GM10266 (cell line): ENCODE measurements around the gene ZCCHC14.

Experiments used
- DNase-seq: peaks from one replicate; pipeline ENCODE4 v3.0.0; 2012; ENCODE audit errors: extremely low spot score
- TF ChIP-seq, protein P1 (sequence below): IDR thresholded peaks from 2 replicates; pipeline ENCODE4 v1.5.1; 2012; ENCODE audit warnings: mild to moderate bottlenecking, low read depth; ENCODE audit not compliant: control insufficient read depth, insufficient read depth; ENCODE audit errors: missing control alignments

The ZCCHC14 gene

DNA sequence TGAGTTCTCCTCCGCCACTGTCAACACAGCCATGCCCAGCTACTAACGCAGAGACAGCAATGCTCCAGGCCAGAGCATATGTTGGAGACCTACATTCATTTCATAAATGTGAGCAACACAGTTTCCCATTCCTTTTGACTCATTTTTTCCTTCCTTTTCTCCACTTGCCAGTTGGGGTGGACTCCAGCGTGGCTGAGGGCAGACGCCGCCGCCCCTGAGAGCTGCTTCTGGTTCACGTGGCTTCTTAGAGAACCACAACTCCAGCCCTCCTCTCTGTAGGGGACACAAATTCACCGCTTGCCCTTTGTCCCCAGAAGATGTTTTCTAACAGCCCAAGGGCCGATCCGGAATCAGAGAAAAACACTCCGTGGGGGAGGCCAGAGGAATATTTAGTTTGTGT is 45.8 kb upstream of the ZCCHC14 start:
- DNase-seq, result no peak
- TF ChIP-seq, protein P1, sequence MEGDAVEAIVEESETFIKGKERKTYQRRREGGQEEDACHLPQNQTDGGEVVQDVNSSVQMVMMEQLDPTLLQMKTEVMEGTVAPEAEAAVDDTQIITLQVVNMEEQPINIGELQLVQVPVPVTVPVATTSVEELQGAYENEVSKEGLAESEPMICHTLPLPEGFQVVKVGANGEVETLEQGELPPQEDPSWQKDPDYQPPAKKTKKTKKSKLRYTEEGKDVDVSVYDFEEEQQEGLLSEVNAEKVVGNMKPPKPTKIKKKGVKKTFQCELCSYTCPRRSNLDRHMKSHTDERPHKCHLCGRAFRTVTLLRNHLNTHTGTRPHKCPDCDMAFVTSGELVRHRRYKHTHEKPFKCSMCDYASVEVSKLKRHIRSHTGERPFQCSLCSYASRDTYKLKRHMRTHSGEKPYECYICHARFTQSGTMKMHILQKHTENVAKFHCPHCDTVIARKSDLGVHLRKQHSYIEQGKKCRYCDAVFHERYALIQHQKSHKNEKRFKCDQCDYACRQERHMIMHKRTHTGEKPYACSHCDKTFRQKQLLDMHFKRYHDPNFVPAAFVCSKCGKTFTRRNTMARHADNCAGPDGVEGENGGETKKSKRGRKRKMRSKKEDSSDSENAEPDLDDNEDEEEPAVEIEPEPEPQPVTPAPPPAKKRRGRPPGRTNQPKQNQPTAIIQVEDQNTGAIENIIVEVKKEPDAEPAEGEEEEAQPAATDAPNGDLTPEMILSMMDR, result no peak

GRCh38 chr16:87538160-87538559 is 45.3 kb upstream of the ZCCHC14 start:
- TF ChIP-seq, protein P1, result no peak

GRCh38 chr16:87536795-87537142 is 43.9 kb upstream of the ZCCHC14 start:
- DNase-seq, result no peak
- TF ChIP-seq, protein P1, result no peak

More at GRCh38 chr16:87538160-87538559, 45.3 kb upstream of the ZCCHC14 start:
- no peak for DNase-seq

DNA sequence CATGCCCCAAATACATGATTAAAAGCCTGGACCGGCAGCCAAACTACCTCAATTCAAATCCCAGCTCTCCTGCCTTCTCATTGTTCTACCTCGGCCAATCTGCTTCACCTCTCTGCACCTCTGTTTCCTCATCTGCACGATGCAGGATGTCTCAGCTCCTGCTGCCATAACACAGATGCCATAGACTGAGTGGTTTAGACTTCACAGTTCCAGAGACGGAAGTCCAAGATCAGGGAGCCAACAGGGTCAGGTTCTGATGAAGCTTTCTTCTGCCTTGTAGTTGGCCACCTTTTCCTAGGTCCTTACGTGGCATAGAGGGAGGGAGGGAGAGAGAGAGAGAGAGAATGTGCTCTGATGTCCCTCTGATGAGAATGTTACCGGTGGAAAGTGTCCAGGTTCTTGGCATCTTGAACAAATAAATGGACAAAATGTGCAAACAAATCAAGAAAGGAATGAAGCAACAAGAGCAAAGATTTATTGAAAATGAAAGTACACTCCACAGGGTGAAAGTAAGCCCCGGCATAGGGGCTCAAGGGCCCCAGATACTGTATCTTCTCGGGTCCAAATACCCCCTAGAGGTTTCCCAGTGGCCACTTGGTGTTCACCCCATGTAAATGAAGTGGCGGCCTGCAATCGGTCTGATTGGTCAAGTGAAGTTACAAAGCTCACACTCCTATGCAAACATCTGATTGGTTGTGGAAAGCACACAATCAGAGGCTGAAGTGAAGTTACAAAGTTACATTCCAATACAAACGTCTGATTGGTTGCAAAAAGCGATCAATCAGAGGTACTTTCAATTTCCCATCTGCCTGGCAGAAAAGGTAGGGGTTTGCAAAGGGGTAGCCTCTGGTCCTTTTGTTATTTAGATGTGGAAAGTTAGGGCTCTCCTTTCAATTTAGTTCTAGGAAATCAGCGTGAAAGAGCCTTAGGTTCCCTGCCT is 43.3 kb upstream of the ZCCHC14 start:
- no peak for DNase-seq
- TF ChIP-seq, protein P1, result no peak

- no peak for DNase-seq
- TF ChIP-seq, protein P1, result no peak
Observed at GRCh38 chr16:87535457-87535854, 42.6 kb upstream of the ZCCHC14 start.

DNA sequence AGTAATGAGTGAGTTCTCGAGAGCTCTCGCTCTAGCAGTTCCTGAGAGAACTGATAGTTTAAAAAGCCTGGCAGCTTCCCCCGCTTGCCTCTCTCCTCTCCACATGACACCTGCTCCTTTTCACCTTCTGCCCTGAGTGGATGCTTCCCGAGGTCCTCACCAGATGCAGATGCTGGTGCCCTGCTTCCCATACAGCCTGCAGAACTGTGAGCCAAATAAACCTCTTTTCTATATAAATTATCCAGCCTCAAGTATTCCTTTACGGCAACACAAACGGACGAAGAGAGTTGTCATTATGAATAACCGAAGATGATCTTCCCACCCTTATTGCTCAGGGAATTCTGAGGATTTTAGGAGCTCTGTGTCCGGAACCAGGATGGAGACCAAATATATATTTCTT is 41.9 kb upstream of the ZCCHC14 start:
- DNase-seq, result no peak
- TF ChIP-seq, protein P1, result no peak

DNA sequence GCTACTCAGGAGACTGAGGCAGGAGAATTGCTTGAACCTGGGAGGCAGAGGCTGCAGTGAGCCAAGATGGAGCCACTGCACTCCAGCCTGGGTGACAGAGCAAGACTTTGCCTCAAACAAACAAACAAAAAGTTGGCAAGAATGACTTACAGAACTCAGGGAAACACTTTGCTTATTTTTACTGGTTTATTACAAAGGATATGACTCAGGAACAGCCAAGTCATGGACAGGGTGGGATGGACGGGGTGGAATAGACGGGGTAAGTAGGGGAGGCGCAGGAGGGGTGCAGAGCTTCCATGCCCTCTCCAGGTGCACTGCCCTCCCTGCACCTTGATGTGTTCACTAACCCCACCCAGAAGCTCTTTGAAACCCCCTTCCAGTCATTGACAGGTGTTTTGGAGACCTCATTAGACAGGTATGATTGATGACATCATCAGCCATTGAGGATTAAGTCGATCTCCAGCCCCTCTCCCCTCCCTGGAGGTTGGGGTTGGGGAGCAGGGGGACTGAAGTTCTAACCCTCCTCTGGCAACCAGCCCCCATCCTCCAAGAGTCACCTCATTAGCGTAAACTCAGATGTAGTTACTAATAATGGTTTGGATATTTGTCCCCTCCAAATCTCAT is 41.3 kb upstream of the ZCCHC14 start:
- no peak for DNase-seq
- TF ChIP-seq, protein P1, result no peak
